ENCODE data around the gene GCAT. TPM values are rescaled to one million over a fixed set of nuclear protein-coding genes. Genes with fewer than 3 reads are reported as not detected.

GCAT gene
- total RNA-seq, 1 experiment from 2014 or later = 32.3 TPM

- POLR2A ChIA-PET (ENCODE audit: unreplicated experiment) = interaction anchor here (0.7 to 1.0 kb wide), 3 partner anchors 13 to 47 kb away, joined by 3 to 6 read pairs (median 5); no protein-coding TSS in a partner anchor
- intact Hi-C loops (cut with micrococcal nuclease; ENCODE audit: unreplicated experiment) = no loop called here
- no TSS peak for BruUV-seq (replicated peaks)
Measured at GRCh38 chr22:37778370-37779009, 29.2 kb upstream of the GCAT start.

DNA sequence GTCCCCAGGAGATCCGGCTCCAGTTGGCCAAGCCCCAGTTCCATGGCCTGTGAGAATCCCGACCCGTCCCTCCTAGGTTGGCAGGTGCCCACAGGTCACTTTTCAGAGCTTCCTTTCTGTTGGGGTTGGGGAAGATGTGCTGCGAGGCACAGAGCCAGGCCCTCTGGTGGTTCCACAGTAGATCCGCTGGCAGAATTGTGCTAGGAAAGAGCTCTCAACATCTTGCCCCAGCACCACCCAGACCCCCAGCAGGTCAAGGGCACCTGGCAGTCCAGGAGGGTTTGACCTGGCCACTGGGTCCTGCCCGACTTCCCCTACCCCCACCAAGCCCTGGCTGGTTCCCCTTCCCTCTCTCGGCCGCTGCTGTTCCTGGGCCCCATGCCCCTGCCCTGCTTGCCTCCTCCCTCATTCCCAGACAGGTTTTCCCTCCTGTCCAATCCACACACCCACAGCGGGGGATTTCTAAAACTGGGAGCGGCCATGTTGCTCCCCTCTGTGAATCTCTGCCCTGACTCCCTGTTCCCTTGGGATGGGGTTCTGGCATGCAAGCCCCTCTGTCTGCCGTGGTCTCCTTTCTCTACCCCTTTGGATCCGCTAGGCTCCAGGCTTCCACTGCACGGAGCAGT is 26.2 kb upstream of the GCAT start:
- TF ChIP-seq, protein P1, sequence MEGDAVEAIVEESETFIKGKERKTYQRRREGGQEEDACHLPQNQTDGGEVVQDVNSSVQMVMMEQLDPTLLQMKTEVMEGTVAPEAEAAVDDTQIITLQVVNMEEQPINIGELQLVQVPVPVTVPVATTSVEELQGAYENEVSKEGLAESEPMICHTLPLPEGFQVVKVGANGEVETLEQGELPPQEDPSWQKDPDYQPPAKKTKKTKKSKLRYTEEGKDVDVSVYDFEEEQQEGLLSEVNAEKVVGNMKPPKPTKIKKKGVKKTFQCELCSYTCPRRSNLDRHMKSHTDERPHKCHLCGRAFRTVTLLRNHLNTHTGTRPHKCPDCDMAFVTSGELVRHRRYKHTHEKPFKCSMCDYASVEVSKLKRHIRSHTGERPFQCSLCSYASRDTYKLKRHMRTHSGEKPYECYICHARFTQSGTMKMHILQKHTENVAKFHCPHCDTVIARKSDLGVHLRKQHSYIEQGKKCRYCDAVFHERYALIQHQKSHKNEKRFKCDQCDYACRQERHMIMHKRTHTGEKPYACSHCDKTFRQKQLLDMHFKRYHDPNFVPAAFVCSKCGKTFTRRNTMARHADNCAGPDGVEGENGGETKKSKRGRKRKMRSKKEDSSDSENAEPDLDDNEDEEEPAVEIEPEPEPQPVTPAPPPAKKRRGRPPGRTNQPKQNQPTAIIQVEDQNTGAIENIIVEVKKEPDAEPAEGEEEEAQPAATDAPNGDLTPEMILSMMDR (conservative IDR thresholded peaks at IDR 0.05) = peak; percentile 39; the same call in 1 of the 2 replicates
- TF ChIP-seq EZH2 (IDR thresholded peaks at IDR 0.05; ENCODE audit: low read depth) = no peak
- no peaks in the 10 kb centered on the region for H3K79me2 ChIP-seq (ENCODE audit: low read depth)
- ChIA-PET POLR2A (ENCODE audit: unreplicated experiment) (no interaction called here), CTCF (interaction anchor here (0.6 to 1.1 kb wide), 2 partner anchors 138 to 173 kb away, joined by 3 to 4 read pairs; partner anchors contain the start of gene GGA1)
- peaks cover 59% of the 10 kb centered on the region for H3K4me1 ChIP-seq (replicated peaks; ENCODE audit: insufficient read depth)
- H3K36me3 ChIP-seq (ENCODE audit: low read depth) = no peaks in the 10 kb centered on the region
- H3K9me2 ChIP-seq (ENCODE audit: insufficient read depth) = no peaks in the 10 kb centered on the region
- H3K27ac ChIP-seq = peak overlapping the region; percentile 74
- H3K9me3 ChIP-seq (ENCODE audit: insufficient read depth, low read depth) = no peaks in the 10 kb centered on the region
- no peaks in the 10 kb centered on the region for H4K20me1 ChIP-seq (ENCODE audit: insufficient read depth)
- intact Hi-C loops (cut with micrococcal nuclease; ENCODE audit: unreplicated experiment) = no loop called here
- no peak for DNase-seq
- no peak overlapping the region for H3K4me3 ChIP-seq
- no peak overlapping the region for H2AFZ ChIP-seq
- peak overlapping the region; percentile 55 for H3K4me2 ChIP-seq
- BruUV-seq (replicated peaks) = no TSS peak
- no peaks in the 10 kb centered on the region for H3K27me3 ChIP-seq (ENCODE audit: insufficient read depth, low read depth)
- peaks cover 74% of the 10 kb centered on the region for H3F3A ChIP-seq (ENCODE audit: insufficient read depth, low read depth)

More at GRCh38 chr22:37778370-37779009, 29.2 kb upstream of the GCAT start:
- CTCF ChIA-PET = no interaction called here
- H3K36me3 ChIP-seq (ENCODE audit: low read depth) = no peaks in the 10 kb centered on the region
- H3K4me1 ChIP-seq (replicated peaks; ENCODE audit: insufficient read depth) = peaks cover 51% of the 10 kb centered on the region
- H3K4me2 ChIP-seq = no peak overlapping the region
- H3K79me2 ChIP-seq (ENCODE audit: low read depth) = no peaks in the 10 kb centered on the region
- no peaks in the 10 kb centered on the region for H3K27me3 ChIP-seq (ENCODE audit: insufficient read depth, low read depth)
- H3F3A ChIP-seq (ENCODE audit: insufficient read depth, low read depth) = peaks cover 74% of the 10 kb centered on the region
- TF ChIP-seq EZH2 (IDR thresholded peaks at IDR 0.05; ENCODE audit: low read depth) = no peak
- TF ChIP-seq, protein P1 (conservative IDR thresholded peaks at IDR 0.05) = no peak
- no peak overlapping the region for H3K27ac ChIP-seq
- no peaks in the 10 kb centered on the region for H3K9me2 ChIP-seq (ENCODE audit: insufficient read depth)
- no peak for DNase-seq
- H3K4me3 ChIP-seq = no peak overlapping the region
- no peak overlapping the region for H2AFZ ChIP-seq
- no peaks in the 10 kb centered on the region for H3K9me3 ChIP-seq (ENCODE audit: insufficient read depth, low read depth)
- H4K20me1 ChIP-seq (ENCODE audit: insufficient read depth) = no peaks in the 10 kb centered on the region

DNA sequence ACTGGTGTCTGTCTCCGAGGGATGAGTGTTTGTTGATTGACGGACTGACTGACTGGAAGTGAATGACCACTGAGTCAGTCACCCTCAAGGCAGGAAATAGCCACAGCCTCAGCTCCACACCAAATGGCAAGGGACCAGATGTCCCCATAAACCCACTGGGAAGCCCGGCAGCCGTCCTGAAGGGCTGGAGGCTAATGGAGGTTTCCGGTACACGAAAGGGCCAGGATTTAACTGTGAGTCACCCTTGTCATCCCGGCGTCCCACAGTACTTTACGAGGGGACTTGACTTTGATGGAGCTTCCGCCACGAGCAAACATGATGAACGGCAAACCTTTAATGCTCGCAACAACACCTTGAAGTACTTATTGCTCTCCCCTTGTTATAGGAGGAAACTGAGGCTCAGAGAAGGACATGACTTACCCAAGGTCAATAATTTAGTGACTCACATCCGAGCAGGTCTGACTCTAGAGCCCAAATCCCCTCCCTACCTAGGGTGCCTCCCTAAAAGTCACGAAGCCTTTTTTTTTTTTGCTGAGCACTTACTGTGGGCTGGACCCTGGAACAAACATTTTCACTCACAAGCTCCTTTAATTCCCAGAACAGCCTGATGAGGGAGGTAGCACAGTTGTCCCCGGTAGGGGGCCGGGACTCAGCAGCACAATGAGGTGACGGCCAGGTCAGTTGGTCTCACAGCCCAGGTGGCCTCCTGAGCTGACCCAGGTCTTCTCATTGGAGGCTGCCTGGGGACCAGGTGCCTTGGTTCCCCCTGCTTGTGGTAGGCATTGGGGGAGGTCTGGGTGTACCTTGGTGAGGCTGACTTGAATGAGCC is 25.2 kb upstream of the GCAT start:
- peak overlapping the region; percentile 55 for H3K4me2 ChIP-seq
- no peaks in the 10 kb centered on the region for H3K36me3 ChIP-seq (ENCODE audit: low read depth)
- peak in 1 of 2 experiments; percentile 78 for DNase-seq
- H3K79me2 ChIP-seq (ENCODE audit: low read depth) = no peaks in the 10 kb centered on the region
- no peak overlapping the region for H3K4me3 ChIP-seq
- H3F3A ChIP-seq (ENCODE audit: insufficient read depth, low read depth) = peaks cover 67% of the 10 kb centered on the region
- no peaks in the 10 kb centered on the region for H3K9me2 ChIP-seq (ENCODE audit: insufficient read depth)
- BruUV-seq (replicated peaks) = no TSS peak
- H3K9me3 ChIP-seq (ENCODE audit: insufficient read depth, low read depth) = no peaks in the 10 kb centered on the region
- ChIA-PET POLR2A (ENCODE audit: unreplicated experiment) (interaction anchor here (0.6 to 0.7 kb wide), 2 partner anchors 20 to 28 kb away, joined by 4 to 6 read pairs; no protein-coding TSS in a partner anchor), CTCF (no interaction called here)
- intact Hi-C loops (cut with micrococcal nuclease; ENCODE audit: unreplicated experiment) = no loop called here
- peak overlapping the region; percentile 74 for H3K27ac ChIP-seq
- no peak overlapping the region for H2AFZ ChIP-seq
- H3K27me3 ChIP-seq (ENCODE audit: insufficient read depth, low read depth) = no peaks in the 10 kb centered on the region
- no peaks in the 10 kb centered on the region for H4K20me1 ChIP-seq (ENCODE audit: insufficient read depth)
- TF ChIP-seq, protein P1 (conservative IDR thresholded peaks at IDR 0.05) = no peak; the same call in 1 of the 2 replicates
- TF ChIP-seq EZH2 (IDR thresholded peaks at IDR 0.05; ENCODE audit: low read depth) = no peak
- H3K4me1 ChIP-seq (replicated peaks; ENCODE audit: insufficient read depth) = peaks cover 53% of the 10 kb centered on the region

Measured in PC-9 (cell line).